Keratinocyte (primary cell): Measurements from ENCODE around the gene TGFBR1.

Source experiments
- CTCF ChIP-seq, 3 experiments: IDR thresholded peaks in 1 of 3; conservative IDR thresholded peaks in 1 of 3; optimal IDR thresholded peaks in 1 of 3; 2 replicates in 2 of 3; 3 replicates in 1 of 3; pipeline versions ENCODE3 to v1.5.1; 2011; ENCODE audit warnings: low read length in 3 of 3, mild to moderate bottlenecking in 3 of 3, moderate library complexity in 2 of 3, control low read depth in 1 of 3, inconsistent platforms in 1 of 3; ENCODE audit not compliant: insufficient read depth in 2 of 3; ENCODE audit errors: extremely low read depth in 1 of 3
- EZH2 ChIP-seq: IDR thresholded peaks from one replicate; pipeline ENCODE4 v1.6.1; 2012; ENCODE audit warnings: inconsistent platforms, mild to moderate bottlenecking, low read length, moderate library complexity

DNA sequence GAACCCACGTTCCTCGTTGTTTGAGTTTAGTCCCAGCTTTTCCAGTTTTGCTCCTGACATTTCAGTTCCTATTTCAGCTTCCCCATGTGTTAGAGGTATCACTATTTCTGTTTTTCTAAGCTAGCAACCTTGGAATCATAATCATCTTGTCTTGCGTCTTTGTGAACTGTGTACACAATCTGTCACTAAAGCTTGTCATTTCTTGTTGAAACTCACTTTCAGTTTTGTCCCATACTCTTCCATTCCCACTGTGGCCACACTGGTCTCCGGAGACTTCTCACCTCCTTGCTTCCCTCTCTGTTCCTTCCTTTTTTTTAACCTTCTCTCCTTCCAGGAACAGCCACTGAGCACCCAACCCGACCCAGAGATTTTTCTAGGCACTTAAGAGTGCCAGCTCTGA is 36.9 kb downstream of the TGFBR1 start:
- TF ChIP-seq CTCF (optimal IDR thresholded peaks at IDR 0.05 in 1 of 3, IDR thresholded peaks at IDR 0.05 in 1 of 3, conservative IDR thresholded peaks at IDR 0.05 in 1 of 3; ENCODE audit: extremely low read depth in 1 of 3, insufficient read depth in 2 of 3, low read length in 3 of 3) (no peak), EZH2 (no peak)
